Measurements from ENCODE around the gene HBP1. TPM values are rescaled to one million over a fixed set of nuclear protein-coding genes. Genes with fewer than 3 reads are reported as not detected.
A peak's percentile ranks its signal among the peaks of the same experiment; 100 is the strongest.
"Not testable (repeated sequence)": the region's sequence is repeated elsewhere in the genome, so short reads cannot be mapped to it uniquely, and the experiment has no call there.

Gene HBP1
- 152 and 210 TPM in 2 replicates for total RNA-seq

GRCh38 chr7:107168233-107169119, at the start of gene HBP1:
TSS of gene HBP1 (plus strand) at chr7:107169003. CDS start at chr7:107179894, 10,891 bp downstream.
- peak; percentile 100 for DNase-seq (ENCODE audit: low read depth in 2 of 2)

- DNase-seq (ENCODE audit: low read depth in 2 of 2) = no peak
Measured at GRCh38 chr7:107119376-107120105, 49.3 kb upstream of the HBP1 start.

- DNase-seq (ENCODE audit: low read depth in 2 of 2) = no peak
Measured at GRCh38 chr7:107122486-107122911, 46.3 kb upstream of the HBP1 start.

- no peak for DNase-seq (ENCODE audit: low read depth in 2 of 2)
Measured at GRCh38 chr7:107123392-107123791, 45.4 kb upstream of the HBP1 start.

GRCh38 chr7:107125475-107125874, 43.3 kb upstream of the HBP1 start:
- DNase-seq (ENCODE audit: low read depth in 2 of 2) = no peak

GRCh38 chr7:107128217-107128616, 40.6 kb upstream of the HBP1 start:
- DNase-seq (ENCODE audit: low read depth in 2 of 2) = no peak

GRCh38 chr7:107128748-107129147, 40.1 kb upstream of the HBP1 start:
- DNase-seq (ENCODE audit: low read depth in 2 of 2) = no peak

GRCh38 chr7:107130487-107131220, 38.1 kb upstream of the HBP1 start:
- DNase-seq (ENCODE audit: low read depth in 2 of 2) = no peak

- DNase-seq (ENCODE audit: low read depth in 2 of 2) = no peak
Measured at GRCh38 chr7:107133396-107133795, 35.4 kb upstream of the HBP1 start.

- no peak for DNase-seq (ENCODE audit: low read depth in 2 of 2)
Measured at GRCh38 chr7:107138696-107139420, 29.9 kb upstream of the HBP1 start.

GRCh38 chr7:107143875-107144274, 24.9 kb upstream of the HBP1 start:
- not testable (repeated sequence) for DNase-seq (ENCODE audit: low read depth in 2 of 2)

- no peak for DNase-seq (ENCODE audit: low read depth in 2 of 2)
Measured at GRCh38 chr7:107145067-107145838, 23.6 kb upstream of the HBP1 start.

GRCh38 chr7:107147464-107148393, 21.1 kb upstream of the HBP1 start:
- peak; percentile 22 to 54 for DNase-seq (ENCODE audit: low read depth in 2 of 2)

- DNase-seq (ENCODE audit: low read depth in 2 of 2) = no peak
Measured at GRCh38 chr7:107148721-107149120, 20.1 kb upstream of the HBP1 start.

GRCh38 chr7:107149863-107150262, 18.9 kb upstream of the HBP1 start:
- no peak for DNase-seq (ENCODE audit: low read depth in 2 of 2)

- peak; percentile 70 to 79 for DNase-seq (ENCODE audit: low read depth in 2 of 2)
Measured at GRCh38 chr7:107150375-107151073, 18.3 kb upstream of the HBP1 start.

- no peak for DNase-seq (ENCODE audit: low read depth in 2 of 2)
Measured at GRCh38 chr7:107151538-107151937, 17.3 kb upstream of the HBP1 start.

GRCh38 chr7:107152011-107152410, 16.8 kb upstream of the HBP1 start:
- DNase-seq (ENCODE audit: low read depth in 2 of 2) = no peak

GRCh38 chr7:107154826-107155225, 14.0 kb upstream of the HBP1 start:
- no peak for DNase-seq (ENCODE audit: low read depth in 2 of 2)
